DMS 273 treated with DMSO at 0.1 percent for 48 hours (cell line): ENCODE data around the gene GUCD1.
A peak's percentile ranks its signal among the peaks of the same experiment; 100 is the strongest.

Source experiments
- DNase-seq: peaks from one replicate; lab custom pipeline; 2025; lab: John Stamatoyannopoulos, UW

GUCD1 gene

GRCh38 chr22:24526191-24526590 is 28.7 kb downstream of the GUCD1 start:
- DNase-seq, result no peak

GRCh38 chr22:24525416-24526037 is 29.4 kb downstream of the GUCD1 start:
- DNase-seq, result peak; percentile 36

- no peak for DNase-seq
Observed at GRCh38 chr22:24523873-24524272, 31.1 kb downstream of the GUCD1 start.

GRCh38 chr22:24521791-24522245 is 33.1 kb downstream of the GUCD1 start:
- DNase-seq, result peak; percentile 57

- DNase-seq, result no peak
Observed at GRCh38 chr22:24519496-24519895, 35.4 kb downstream of the GUCD1 start.

- DNase-seq, result no peak
Observed at GRCh38 chr22:24518771-24519485, 36.0 kb downstream of the GUCD1 start.

GRCh38 chr22:24518228-24518627 is 36.7 kb downstream of the GUCD1 start:
- no peak for DNase-seq

- DNase-seq, result no peak
Observed at GRCh38 chr22:24517446-24517845, 37.5 kb downstream of the GUCD1 start.

GRCh38 chr22:24516301-24516737 is 38.6 kb downstream of the GUCD1 start:
- DNase-seq, result no peak

- no peak for DNase-seq
Observed at GRCh38 chr22:24515027-24515338, 40.0 kb downstream of the GUCD1 start.

- DNase-seq, result no peak
Observed at GRCh38 chr22:24514241-24515026, 40.5 kb downstream of the GUCD1 start.

- no peak for DNase-seq
Observed at GRCh38 chr22:24513378-24514240, 41.3 kb downstream of the GUCD1 start.

- no peak for DNase-seq
Observed at GRCh38 chr22:24512043-24512442, 42.9 kb downstream of the GUCD1 start.

GRCh38 chr22:24510637-24511625 is 44.0 kb downstream of the GUCD1 start:
- no peak for DNase-seq

- no peak for DNase-seq
Observed at GRCh38 chr22:24507716-24508115, 47.2 kb downstream of the GUCD1 start.

GRCh38 chr22:24506802-24507438 is 48.0 kb downstream of the GUCD1 start:
- no peak for DNase-seq

GRCh38 chr22:24504956-24505736 is 49.8 kb downstream of the GUCD1 start:
- DNase-seq, result no peak

GRCh38 chr22:24504540-24504939 is 50.4 kb downstream of the GUCD1 start:
- no peak for DNase-seq

- DNase-seq, result no peak
Observed at GRCh38 chr22:24503843-24504338, 51.0 kb downstream of the GUCD1 start.
